K562 (cell line): ENCODE data around the gene AMDHD1. TPM values are rescaled to one million over a fixed set of nuclear protein-coding genes. Genes with fewer than 3 reads are reported as not detected.

Experiments
- ATAC-seq: fragments of 200-7000 bp; cut with Tn5 transposase; 3 replicates; pipeline ENCODE4 v1.9.1; 2020; ENCODE audit warnings: moderate library complexity
- BruUV-seq: library from RNA; stranded (reverse); fragments of 400-500 nt; replicated peaks from 2 replicates; lab custom pipeline; 2021; lab: Mats Ljungman, UMichigan
- CTCF ChIA-PET: fragments of 300-600 bp; formaldehyde crosslinking; extraction: SDS; loops from one replicate; lab custom pipeline; 2021; ENCODE audit warnings: low intra/inter-chr PET ratio; lab: Yijun Ruan, JAX
- POLR2A ChIA-PET: fragments of 300-600, 350-650 bp; sonication (Branson Sonifier 250); formaldehyde crosslinking; extraction: SDS; loops from one replicate; lab custom pipeline; 2021; ENCODE audit warnings: antibody characterized with exemption, inconsistent platforms; lab: Yijun Ruan, JAX
- DNase-seq, 4 experiments: peaks; one replicate each; pipeline versions ENCODE4 v3.0.0 to v3.0.0-alpha.2; 2011 to 2018; ENCODE audit warnings: low spot score in 3 of 4, mixed read lengths in 3 of 4; ENCODE audit errors: extremely low read depth in 1 of 4
- FAIRE-seq: peaks from 2 replicates; lab custom pipeline; 2011; peaks lifted over from hg19 to GRCh38; lab: Jason Lieb, UNC
- H2AFZ ChIP-seq: 2 replicates; pipeline ENCODE4 v1.6.0; 2011; ENCODE audit warnings: low read depth, low read length, control low read depth, inconsistent platforms
- H3K27ac ChIP-seq: fragments of 200-600 bp; 3 replicates; pipeline ENCODE4 v1.8.0; 2011; ENCODE audit warnings: low read depth, mild to moderate bottlenecking, control low read depth, inconsistent platforms, low read length, moderate library complexity, mixed read lengths; ENCODE audit errors: extremely low read depth
- H3K27me3 ChIP-seq, 2 experiments: fragments of 300-600 bp in 1 of 2; 2 replicates in 1 of 2; 3 replicates in 1 of 2; pipeline versions ENCODE4 v1.6.0 to v1.8.0; 2011; ENCODE audit warnings: inconsistent platforms in 2 of 2, low read length in 2 of 2, mild to moderate bottlenecking in 1 of 2, mixed read lengths in 1 of 2, moderate library complexity in 1 of 2; ENCODE audit not compliant: control insufficient read depth in 2 of 2, insufficient read depth in 2 of 2
- H3K36me3 ChIP-seq: fragments of 300-600 bp; 3 replicates; pipeline ENCODE4 v1.8.0; 2011; ENCODE audit warnings: mild to moderate bottlenecking, low read length, inconsistent platforms; ENCODE audit not compliant: control insufficient read depth, insufficient read depth
- H3K4me1 ChIP-seq, 2 experiments: fragments of 200-600 bp in 1 of 2; replicated peaks in 1 of 2; 2 replicates in 1 of 2; 3 replicates in 1 of 2; pipeline versions ENCODE4 v1.5.1 to v1.8.0; 2011; ENCODE audit warnings: inconsistent platforms in 2 of 2, low read length in 2 of 2, mild to moderate bottlenecking in 1 of 2, mixed read lengths in 1 of 2, moderate library complexity in 1 of 2; ENCODE audit not compliant: control insufficient read depth in 2 of 2, insufficient read depth in 2 of 2
- H3K4me2 ChIP-seq: 2 replicates; pipeline ENCODE4 v1.6.1; 2011; ENCODE audit warnings: low read length, control low read depth, inconsistent platforms, mixed read lengths; ENCODE audit not compliant: insufficient read depth
- H3K4me3 ChIP-seq: fragments of 200-600 bp; sonication (generic), shearing (Covaris generic); 2 replicates; pipeline ENCODE4 v1.5.1; 2016; ENCODE audit warnings: control low read depth, inconsistent platforms
- H3K79me2 ChIP-seq: fragments of 200-600 bp; 3 replicates; pipeline ENCODE4 v1.8.0; 2011; ENCODE audit warnings: low read length, inconsistent platforms; ENCODE audit not compliant: control insufficient read depth, insufficient read depth
- H3K9ac ChIP-seq, 2 experiments: 2 replicates each; pipeline versions ENCODE4 v1.6.0 to v1.6.1; 2011; ENCODE audit warnings: low read depth in 2 of 2, low read length in 2 of 2, control low read depth in 1 of 2, inconsistent platforms in 1 of 2, mild to moderate bottlenecking in 1 of 2, mixed read lengths in 1 of 2; ENCODE audit not compliant: insufficient read depth in 1 of 2
- H3K9me1 ChIP-seq: one replicate; pipeline ENCODE4 v1.6.0; 2011; ENCODE audit warnings: inconsistent platforms, mild to moderate bottlenecking, low read length, moderate library complexity; ENCODE audit not compliant: control insufficient read depth, insufficient read depth
- H3K9me3 ChIP-seq: replicated peaks from 2 replicates; pipeline ENCODE4 v1.5.1; 2011; ENCODE audit warnings: low read depth, low read length, inconsistent platforms; ENCODE audit not compliant: control insufficient read depth, insufficient read depth
- H4K20me1 ChIP-seq: replicated peaks from 2 replicates; pipeline ENCODE4 v1.6.1; 2011; ENCODE audit warnings: low read length, inconsistent platforms, mixed read lengths; ENCODE audit not compliant: control insufficient read depth, insufficient read depth
- ARID2 ChIP-seq: fragments of 450-650 bp; IDR thresholded peaks from 2 replicates; pipeline ENCODE4 v1.6.1; 2017; ENCODE audit warnings: antibody characterized with exemption, mild to moderate bottlenecking
- CCNT2 ChIP-seq: IDR thresholded peaks from 2 replicates; pipeline ENCODE4 v1.6.1; 2011; ENCODE audit warnings: borderline replicate concordance, low read depth, mild to moderate bottlenecking, moderate library complexity, mixed read lengths, low read length; ENCODE audit not compliant: insufficient read length; ENCODE audit errors: extremely low read depth
- EP300 ChIP-seq: IDR thresholded peaks from 2 replicates; pipeline ENCODE4 v1.6.1; 2012; ENCODE audit warnings: low read length, improper control_type of control experiment
- ESRRB ChIP-seq: fragments of 250-450 bp; sonication (Bioruptor Pico); IDR thresholded peaks from 2 replicates; pipeline ENCODE4 v1.5.0; 2020; ENCODE audit warnings: mild to moderate bottlenecking, moderate library complexity, borderline replicate concordance
- KDM4B ChIP-seq, 2 experiments: fragments of 450-650 bp in 1 of 2; sonication (generic) in 1 of 2; IDR thresholded peaks; 2 replicates each; pipeline ENCODE4 v1.6.1; 2016 to 2017; ENCODE audit warnings: borderline replicate concordance in 2 of 2, antibody characterized with exemption in 1 of 2, low read depth in 1 of 2, mild to moderate bottlenecking in 1 of 2
- MED1 ChIP-seq: sonication (generic); formaldehyde crosslinking; IDR thresholded peaks from 2 replicates; pipeline ENCODE4 v1.8.1; 2023; ENCODE audit warnings: missing genetic modification reagents, borderline replicate concordance
- NFXL1 ChIP-seq: fragments of 450-650 bp; formaldehyde crosslinking; IDR thresholded peaks from 2 replicates; pipeline ENCODE4 v1.4.0; 2021; ENCODE audit warnings: mild to moderate bottlenecking
- PTBP1 ChIP-seq: fragments of 200-400 bp; formaldehyde crosslinking; IDR thresholded peaks from 2 replicates; pipeline ENCODE4 v1.6.1; 2017; ENCODE audit warnings: low read depth, low read length
- RB1 ChIP-seq: fragments of 450-650 bp; IDR thresholded peaks from 2 replicates; pipeline ENCODE4 v1.6.1; 2017; ENCODE audit warnings: low read depth, mild to moderate bottlenecking
- TAF9B ChIP-seq: fragments of 450-650 bp; IDR thresholded peaks from 2 replicates; pipeline ENCODE4 v1.6.1; 2018; ENCODE audit warnings: mild to moderate bottlenecking; ENCODE audit not compliant: partially characterized antibody
- ZBTB17 ChIP-seq: fragments of 450-650 bp; formaldehyde crosslinking; IDR thresholded peaks from 2 replicates; pipeline ENCODE4 v1.4.0; 2020; ENCODE audit warnings: mild to moderate bottlenecking
- ZZZ3 ChIP-seq: fragments of 450-650 bp; IDR thresholded peaks from 2 replicates; pipeline ENCODE4 v1.6.1; 2016; ENCODE audit warnings: antibody characterized with exemption, mild to moderate bottlenecking, moderate library complexity
- WGBS: fragments of 100-300 bp; shearing (Covaris generic); methylation state at CpG from one replicate; pipeline ENCODE4 v1.1.6; 2016; ENCODE audit warnings: low coverage, mixed read lengths; ENCODE audit not compliant: insufficient coverage; ENCODE audit errors: missing lambda C conversion rate; 5-methylcytosine and 5-hydroxymethylcytosine counted together
- in situ Hi-C: fragments of 300-500 bp; cut with MboI; formaldehyde crosslinking; loops from 4 replicates; pipeline ENCODE4 v1.15.0; 2018; ENCODE audit warnings: inconsistent platforms, mixed read lengths
- intact Hi-C: fragments of 100-400 bp; cut with micrococcal nuclease; formaldehyde crosslinking; loops from 2 replicates; pipeline ENCODE4 v1.14.2; 2022
- polyA plus RNA-seq, 8 experiments: library from polyadenylated mRNA; depleted of rRNA in 4 of 8; stranded (reverse) in 5 of 8; unstranded in 3 of 8; fragments of >200 nt; fragmentation: Nextera tagmentation in 2 of 8; fragmentation: Illumina TruSeq in 1 of 8; extraction: Ambion mirVana in 2 of 8; extraction: Trizol in 1 of 8; gene quantifications; 2 replicates each; pipeline versions ENCODE4 v1.2.1 to v1.2.3, GENCODE V29; 2011 to 2014; ENCODE audit warnings: inconsistent platforms in 1 of 8, missing spikeins in 1 of 8
- total RNA-seq, 7 experiments: library from RNA; depleted of rRNA in 6 of 7; stranded (reverse); fragments of >200 nt in 6 of 7; fragmentation: Illumina TruSeq in 2 of 7; extraction: Trizol in 2 of 7; gene quantifications; 2 replicates each; pipeline versions ENCODE4 v1.2.1 to v1.2.3, GENCODE V29; 2011 to 2021; ENCODE audit warnings: low replicate concordance in 1 of 7
- TF ChIP-seq, protein P1 (sequence below): fragments of 250-450 bp; sonication (Bioruptor Pico); IDR thresholded peaks from 2 replicates; pipeline ENCODE4 v1.8.0; 2021; ENCODE audit warnings: moderate library complexity, mild to moderate bottlenecking, inconsistent platforms
- TF ChIP-seq, protein P2 (sequence below): fragments of 200-800 bp; sonication (Bioruptor generic); IDR thresholded peaks from 2 replicates; pipeline ENCODE4 v1.6.1; 2017; ENCODE audit warnings: missing genetic modification characterization, missing compliant biosample characterization
- TF ChIP-seq, protein P3 (sequence below), 2 experiments: fragments of 250-450 bp in 1 of 2; fragments of 450-650 bp in 1 of 2; sonication (Bioruptor Pico) in 1 of 2; IDR thresholded peaks; 2 replicates each; pipeline versions ENCODE4 v1.6.1 to v1.8.0; 2016 to 2021; ENCODE audit warnings: mild to moderate bottlenecking in 2 of 2, moderate library complexity in 2 of 2, missing compliant biosample characterization in 1 of 2, missing genetic modification characterization in 1 of 2

The AMDHD1 gene
- total and polyA plus RNA-seq, 9 of the 15 experiments (the other 6 are each of a cell fraction or from before 2014, with no cell fraction given) = not detected

DNA sequence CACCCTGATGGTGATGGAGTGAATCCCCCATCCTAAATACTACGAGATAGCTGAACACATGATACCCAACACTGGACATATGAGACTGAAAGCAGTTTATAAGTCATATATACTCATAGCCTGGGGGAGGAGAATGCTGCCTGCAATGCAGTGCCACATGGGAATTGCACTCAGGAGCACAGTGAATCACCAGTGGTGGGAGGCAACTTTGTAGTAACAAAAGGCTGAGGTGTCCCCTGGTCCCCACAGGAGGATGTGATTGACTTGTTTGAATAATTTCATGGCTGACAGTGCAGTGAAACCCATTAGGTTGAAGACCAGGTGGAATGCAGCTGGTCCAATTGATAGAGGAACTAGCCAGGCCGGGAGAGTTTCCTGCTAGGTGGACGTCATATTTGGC lies 20.9 kb upstream of the AMDHD1 start:
- 0% methylated on average over 3 of the region's 3 CpGs for WGBS
- intact Hi-C loops (no loop called here), in situ Hi-C loops (no loop called here)
- Histone ChIP-seq H3K79me2 (no peaks in the 10 kb centered on the region), H3K9ac (no peak overlapping the region), H2AFZ (no peak overlapping the region), H3K9me3 (no peaks in the 10 kb centered on the region), H4K20me1 (no peaks in the 10 kb centered on the region), H3K4me3 (no peak overlapping the region), H3K27ac (no peak overlapping the region)
- CTCF ChIA-PET = no interaction called here
- BruUV-seq = no TSS peak
- no peak for ATAC-seq
- no peak for TF ChIP-seq KDM4B (IDR thresholded peaks at IDR 0.05; ENCODE audit: borderline replicate concordance in 2 of 2, low read depth in 1 of 2)
- TF ChIP-seq, protein P1, sequence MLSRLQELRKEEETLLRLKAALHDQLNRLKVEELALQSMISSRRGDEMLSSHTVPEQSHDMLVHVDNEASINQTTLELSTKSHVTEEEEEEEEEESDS = no peak
- TF ChIP-seq TAF9B = no peak
- no peak for TF ChIP-seq EP300
- no peak for TF ChIP-seq NFXL1 (CRISPR knock-in tag)
- TF ChIP-seq, all 486 proteins: peak for 0
- no peaks in the 10 kb centered on the region for H3K27me3 ChIP-seq
- no peaks in the 10 kb centered on the region for H3K4me1 ChIP-seq
- POLR2A ChIA-PET = interaction anchor here (0.7 kb wide), 1 partner anchor 1085 kb away, joined by 3 read pairs; no protein-coding TSS in a partner anchor
- H3K9me1 ChIP-seq = no peaks in the 10 kb centered on the region
- DNase-seq (no peak), FAIRE-seq (no peak)
- no peaks in the 10 kb centered on the region for H3K36me3 ChIP-seq
- no peak overlapping the region for H3K4me2 ChIP-seq

DNA sequence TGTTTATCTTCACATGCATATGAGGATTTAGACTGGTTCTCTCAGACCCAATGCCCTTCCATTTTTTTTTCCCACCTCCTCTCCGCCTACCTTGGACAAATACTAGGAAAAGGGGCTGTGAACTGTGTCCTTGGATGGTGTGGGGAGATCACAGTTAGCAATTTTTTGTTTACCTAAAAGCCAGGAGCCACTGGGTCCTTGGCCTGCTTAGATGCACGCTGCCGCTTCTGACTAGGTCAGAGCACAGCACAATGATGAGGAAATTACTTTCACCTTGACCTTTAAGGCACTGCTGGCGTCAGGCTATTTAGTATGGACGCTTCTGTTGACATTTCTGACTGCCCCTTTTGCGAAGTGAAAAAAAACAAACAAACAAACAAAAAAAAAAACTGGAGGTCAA lies 2.6 kb upstream of the AMDHD1 start:
- H3K27ac ChIP-seq = no peak overlapping the region
- no peak overlapping the region for H3K4me2 ChIP-seq
- in situ Hi-C loops = no loop called here
- H3K9ac ChIP-seq = no peak overlapping the region
- H3K4me1 ChIP-seq = peaks cover 0 to 10% of the 10 kb centered on the region in 2 experiments; a peak in 2 of 5 replicates
- WGBS = 2% methylated on average over 6 of the region's 6 CpGs
- intact Hi-C loops = no loop called here
- H3K36me3 ChIP-seq = no peaks in the 10 kb centered on the region
- ChIA-PET CTCF (no interaction called here), POLR2A (interaction anchor here (0.9 kb wide), 1 partner anchor 19 kb away, joined by 5 read pairs; no protein-coding TSS in a partner anchor)
- H3K9me3 ChIP-seq = no peaks in the 10 kb centered on the region
- DNase-seq (no peak), FAIRE-seq (no peak), ATAC-seq (no peak)
- peaks cover 3 to 14% of the 10 kb centered on the region in 2 experiments; a peak in 3 of 5 replicates for H3K27me3 ChIP-seq
- no peak overlapping the region for H3K4me3 ChIP-seq
- no peaks in the 10 kb centered on the region for H4K20me1 ChIP-seq
- H3K79me2 ChIP-seq = no peaks in the 10 kb centered on the region
- H3K9me1 ChIP-seq = no peaks in the 10 kb centered on the region
- no peak overlapping the region for H2AFZ ChIP-seq
- no TSS peak for BruUV-seq
- TF ChIP-seq ESRRB (CRISPR knock-in tag) = no peak
- TF ChIP-seq MED1 (CRISPR knock-in tag) = no peak
- TF ChIP-seq, protein P2, sequence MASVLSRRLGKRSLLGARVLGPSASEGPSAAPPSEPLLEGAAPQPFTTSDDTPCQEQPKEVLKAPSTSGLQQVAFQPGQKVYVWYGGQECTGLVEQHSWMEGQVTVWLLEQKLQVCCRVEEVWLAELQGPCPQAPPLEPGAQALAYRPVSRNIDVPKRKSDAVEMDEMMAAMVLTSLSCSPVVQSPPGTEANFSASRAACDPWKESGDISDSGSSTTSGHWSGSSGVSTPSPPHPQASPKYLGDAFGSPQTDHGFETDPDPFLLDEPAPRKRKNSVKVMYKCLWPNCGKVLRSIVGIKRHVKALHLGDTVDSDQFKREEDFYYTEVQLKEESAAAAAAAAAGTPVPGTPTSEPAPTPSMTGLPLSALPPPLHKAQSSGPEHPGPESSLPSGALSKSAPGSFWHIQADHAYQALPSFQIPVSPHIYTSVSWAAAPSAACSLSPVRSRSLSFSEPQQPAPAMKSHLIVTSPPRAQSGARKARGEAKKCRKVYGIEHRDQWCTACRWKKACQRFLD (CRISPR knock-in tag) = no peak
- no peak for TF ChIP-seq RB1
- no peak for TF ChIP-seq PTBP1
- TF ChIP-seq ZZZ3 = no peak
- no peak for TF ChIP-seq ZBTB17
- TF ChIP-seq ARID2 = no peak
- TF ChIP-seq, protein P3, sequence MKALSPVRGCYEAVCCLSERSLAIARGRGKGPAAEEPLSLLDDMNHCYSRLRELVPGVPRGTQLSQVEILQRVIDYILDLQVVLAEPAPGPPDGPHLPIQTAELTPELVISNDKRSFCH (CRISPR knock-in tag; IDR thresholded peaks at IDR 0.05) = no peak
- TF ChIP-seq, protein P3 (tag; IDR thresholded peaks at IDR 0.05) = no peak
- TF ChIP-seq CCNT2 = no peak
